Small intestine (tissue), 7 donors: Measurements from ENCODE around the gene LRCH1. TPM values are rescaled to one million over a fixed set of nuclear protein-coding genes. Genes with fewer than 3 reads are reported as not detected.

Source experiments
- DNase-seq, 2 donors: peaks; one replicate each; pipeline versions ENCODE4 v3.0.0 to v3.0.0-alpha.2; 2013
- FAIRE-seq: peaks from 2 replicates; lab custom pipeline; 2012; peaks lifted over from hg19 to GRCh38; lab: Jason Lieb, UNC
- H3K27ac ChIP-seq, 3 donors: one replicate each; pipeline ENCODE4 v1.5.1; 2013; ENCODE audit warnings: low read length in 2 of 3, mild to moderate bottlenecking in 2 of 3, control low read depth in 1 of 3, inconsistent platforms in 1 of 3, low read depth in 1 of 3, moderate library complexity in 1 of 3
- H3K27me3 ChIP-seq, 3 donors: one replicate each; pipeline ENCODE4 v1.6.1; 2013; ENCODE audit warnings: low read length in 3 of 3, inconsistent platforms in 1 of 3; ENCODE audit not compliant: control insufficient read depth in 3 of 3, insufficient read depth in 3 of 3
- H3K36me3 ChIP-seq, 3 donors: one replicate each; pipeline ENCODE4 v1.6.1; 2013; ENCODE audit warnings: low read length in 3 of 3, inconsistent platforms in 1 of 3, low read depth in 1 of 3, mild to moderate bottlenecking in 1 of 3, moderate library complexity in 1 of 3; ENCODE audit not compliant: control insufficient read depth in 3 of 3, insufficient read depth in 2 of 3
- H3K4me1 ChIP-seq, 3 donors: one replicate each; pipeline ENCODE4 v1.6.1; 2013; ENCODE audit warnings: low read length in 2 of 3, inconsistent platforms in 1 of 3, low read depth in 1 of 3, mild to moderate bottlenecking in 1 of 3, moderate library complexity in 1 of 3; ENCODE audit not compliant: control insufficient read depth in 3 of 3, insufficient read depth in 2 of 3
- H3K4me3 ChIP-seq, 3 donors: one replicate each; pipeline ENCODE4 v1.5.1; 2013; ENCODE audit warnings: low read length in 3 of 3, control low read depth in 1 of 3, inconsistent platforms in 1 of 3, low read depth in 1 of 3, mild to moderate bottlenecking in 1 of 3, moderate library complexity in 1 of 3
- H3K9me3 ChIP-seq, 2 donors: one replicate each; pipeline ENCODE4 v1.6.1; 2013; ENCODE audit warnings: low read depth in 1 of 2, low read length in 1 of 2; ENCODE audit not compliant: control insufficient read depth in 2 of 2, insufficient read depth in 1 of 2
- WGBS, 3 donors: extraction: QIAGEN DNeasy Blood & Tissue Kit; methylation state at CpG; one replicate each; pipeline ENCODE4 v1.1.7; 2013; 5-methylcytosine and 5-hydroxymethylcytosine counted together
- polyA plus RNA-seq, 4 donors: library from polyadenylated mRNA; stranded (reverse) in 3 of 4; unstranded in 1 of 4; fragments of 200-250 nt in 3 of 4; fragments of 120-200 nt in 1 of 4; gene quantifications; one replicate each; pipeline versions ENCODE4 v1.2.1 to v1.2.3, GENCODE V29; 2013
- donor health status: healthy with polysubstance abuse.
- donor health status: control.
- donor health status: control.
- donor health status: Bipolar disorder and iron deficiency.
- donor health status: healthy.

LRCH1 gene
- polyA plus RNA-seq, 4 donors, result 6.9 to 10.9 (median 7.0) TPM

GRCh38 chr13:46552303-46552682 lies 677 bp upstream of the LRCH1 start:
- Histone ChIP-seq H3K36me3 (no peaks in the 10 kb centered on the region), H3K9me3 (no peaks in the 10 kb centered on the region), H3K4me1 (peaks cover 7 to 12% (median 12%) of the 10 kb centered on the region in 3 donors), H3K27me3 (peaks cover 0 to 3% (median 0%) of the 10 kb centered on the region in 3 donors), H3K4me3 (peak overlapping the region; percentile 94 to 100 (median 97)), H3K27ac (peak overlapping the region in 2 of 3 donors; percentile 80 to 93)
- FAIRE-seq (no peak), DNase-seq (peak in 1 of 2 donors; percentile 20)
- WGBS, 3 donors, result 5 to 26% (median 8%) methylated on average over 12 of the region's 12 CpGs

GRCh38 chr13:46553521-46553885 lies 533 bp downstream of the LRCH1 start:
- Histone ChIP-seq H3K4me3 (peak overlapping the region; percentile 94 to 100 (median 97)), H3K4me1 (peaks cover 7 to 12% (median 12%) of the 10 kb centered on the region in 3 donors), H3K27me3 (peaks cover 0 to 3% (median 0%) of the 10 kb centered on the region in 3 donors), H3K27ac (peak overlapping the region; percentile 66 to 95 (median 93)), H3K9me3 (no peaks in the 10 kb centered on the region), H3K36me3 (no peaks in the 10 kb centered on the region)
- DNase-seq, result no peak
- FAIRE-seq, result no peak
- WGBS, 3 donors, result 0 to 1% (median 0%) methylated on average over 28 to 34 of the region's 34 CpGs

GRCh38 chr13:46553886-46554858 lies 1.2 kb downstream of the LRCH1 start:
- Histone ChIP-seq H3K27me3 (peaks cover 0 to 3% (median 0%) of the 10 kb centered on the region in 3 donors), H3K4me1 (peaks cover 7 to 12% (median 12%) of the 10 kb centered on the region in 3 donors), H3K36me3 (no peaks in the 10 kb centered on the region), H3K9me3 (no peaks in the 10 kb centered on the region), H3K27ac (peak overlapping the region; percentile 66 to 95 (median 93)), H3K4me3 (peak overlapping the region; percentile 94 to 100 (median 97))
- 0 to 1% (median 1%) methylated on average over 64 to 75 of the region's 75 CpGs for WGBS, 3 donors
- DNase-seq (peak; percentile 61 to 88), FAIRE-seq (no peak)

DNA sequence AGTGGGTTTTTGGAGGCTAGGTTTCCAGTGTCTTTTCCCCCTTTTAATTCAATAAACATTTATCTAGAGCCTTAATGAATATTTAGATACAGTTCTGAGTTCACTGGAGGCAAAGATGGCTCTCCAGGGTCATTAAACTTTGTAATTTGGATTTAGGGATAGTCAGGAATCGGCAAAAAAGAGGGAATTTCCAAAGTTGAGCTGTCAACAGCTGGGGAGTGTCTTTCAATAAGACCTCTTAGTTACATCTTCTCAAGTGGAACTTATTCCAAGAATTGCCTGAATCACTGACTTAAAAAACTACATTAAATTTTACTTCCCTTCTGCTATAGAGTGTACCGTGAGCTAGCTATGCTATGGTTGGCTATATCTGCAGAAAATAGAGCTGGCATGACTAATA lies 2.0 kb downstream of the LRCH1 start:
- WGBS, 3 donors, result 11 to 33% (median 16%) methylated on average over 2 of the region's 2 CpGs
- Histone ChIP-seq H3K36me3 (no peaks in the 10 kb centered on the region), H3K4me1 (peaks cover 7 to 12% (median 12%) of the 10 kb centered on the region in 3 donors), H3K27ac (peak overlapping the region in 2 of 3 donors; percentile 93 to 95), H3K27me3 (peaks cover 0 to 3% (median 0%) of the 10 kb centered on the region in 3 donors), H3K4me3 (peak overlapping the region; percentile 14 to 97 (median 94)), H3K9me3 (no peaks in the 10 kb centered on the region)
- FAIRE-seq, result no peak
- DNase-seq, result no peak

- H3K27ac ChIP-seq, result peak overlapping the region in 1 of 3 donors; percentile 47
- no peak for DNase-seq
- no peak for FAIRE-seq
- no peaks in the 10 kb centered on the region for H3K36me3 ChIP-seq
- H3K9me3 ChIP-seq, result no peaks in the 10 kb centered on the region
- 21 to 33% (median 33%) methylated on average over 4 of the region's 4 CpGs for WGBS, 3 donors
- H3K4me1 ChIP-seq, result peaks cover 8 to 12% (median 12%) of the 10 kb centered on the region in 3 donors
- H3K4me3 ChIP-seq, result peak overlapping the region in 1 of 3 donors; percentile 94
- H3K27me3 ChIP-seq, result peaks cover 0 to 3% (median 0%) of the 10 kb centered on the region in 3 donors
Observed at GRCh38 chr13:46555722-46556417, 2.9 kb downstream of the LRCH1 start.

GRCh38 chr13:46556418-46556779 lies 3.4 kb downstream of the LRCH1 start:
- no peak overlapping the region for H3K27ac ChIP-seq
- FAIRE-seq (no peak), DNase-seq (no peak)
- H3K4me3 ChIP-seq, result no peak overlapping the region
- 48 to 72% (median 70%) methylated on average over 6 of the region's 6 CpGs for WGBS, 3 donors
- no peaks in the 10 kb centered on the region for H3K36me3 ChIP-seq
- H3K9me3 ChIP-seq, result no peaks in the 10 kb centered on the region
- H3K4me1 ChIP-seq, result peaks cover 12 to 17% (median 12%) of the 10 kb centered on the region in 3 donors
- peaks cover 0 to 3% (median 0%) of the 10 kb centered on the region in 3 donors for H3K27me3 ChIP-seq

GRCh38 chr13:46559272-46559805 lies 6.4 kb downstream of the LRCH1 start:
- H3K9me3 ChIP-seq, result no peaks in the 10 kb centered on the region
- no peak overlapping the region for H3K4me3 ChIP-seq
- peaks cover 3 to 18% (median 10%) of the 10 kb centered on the region in 3 donors for H3K4me1 ChIP-seq
- FAIRE-seq (no peak), DNase-seq (no peak)
- H3K27me3 ChIP-seq, result no peaks in the 10 kb centered on the region
- no peak overlapping the region for H3K27ac ChIP-seq
- H3K36me3 ChIP-seq, result no peaks in the 10 kb centered on the region
- WGBS, 3 donors, result 68 to 79% (median 71%) methylated on average over 2 of the region's 2 CpGs

DNA sequence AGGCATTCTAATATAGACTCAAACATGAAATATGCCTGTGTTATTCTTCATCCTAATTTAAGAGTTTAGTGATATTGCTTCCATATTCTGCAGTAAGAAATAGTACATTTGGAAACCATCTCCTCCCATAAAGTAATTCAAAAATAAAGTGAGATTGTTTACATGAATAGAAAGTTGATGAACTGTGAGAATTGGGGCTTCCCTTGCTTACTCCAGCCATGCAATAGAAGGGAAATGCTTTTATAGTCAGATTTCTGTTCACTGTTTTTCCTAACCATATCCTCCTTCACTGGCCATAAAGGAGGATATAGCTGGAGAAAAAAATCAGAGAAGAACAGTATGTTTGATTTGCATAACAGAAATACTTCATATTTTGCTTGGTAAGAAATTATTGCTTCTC lies 7.8 kb downstream of the LRCH1 start:
- Histone ChIP-seq H3K27ac (no peak overlapping the region), H3K9me3 (no peaks in the 10 kb centered on the region), H3K27me3 (no peaks in the 10 kb centered on the region), H3K4me3 (no peak overlapping the region), H3K36me3 (no peaks in the 10 kb centered on the region), H3K4me1 (peaks cover 0 to 11% (median 8%) of the 10 kb centered on the region in 3 donors)
- DNase-seq, result no peak
- no peak for FAIRE-seq
